Measurements from ENCODE around the gene UNC79. TPM values are rescaled to one million over a fixed set of nuclear protein-coding genes. Genes with fewer than 3 reads are reported as not detected.

The UNC79 gene
- total RNA-seq, 1 donor from 2014 or later, result 0.08 TPM

DNA sequence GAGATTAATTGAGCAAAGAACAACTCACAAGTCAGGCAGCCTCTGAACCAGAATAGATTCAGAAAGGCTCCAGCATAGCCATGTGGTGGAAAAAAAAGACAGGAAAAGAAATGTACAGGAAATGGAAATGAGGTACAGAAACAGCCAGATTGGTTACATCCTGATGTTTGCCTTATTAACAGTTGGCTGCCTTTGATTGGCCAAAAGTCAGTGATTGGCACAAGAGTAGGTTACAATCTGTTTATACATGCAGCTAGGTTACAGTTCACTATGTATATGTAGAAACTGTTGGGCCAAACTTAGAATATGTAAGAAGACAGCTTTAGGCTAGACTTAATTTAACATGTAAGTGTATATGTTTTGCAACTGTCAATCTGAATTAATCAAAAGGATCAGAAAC lies 118.9 kb downstream of the UNC79 start:
- TF ChIP-seq, protein P1, sequence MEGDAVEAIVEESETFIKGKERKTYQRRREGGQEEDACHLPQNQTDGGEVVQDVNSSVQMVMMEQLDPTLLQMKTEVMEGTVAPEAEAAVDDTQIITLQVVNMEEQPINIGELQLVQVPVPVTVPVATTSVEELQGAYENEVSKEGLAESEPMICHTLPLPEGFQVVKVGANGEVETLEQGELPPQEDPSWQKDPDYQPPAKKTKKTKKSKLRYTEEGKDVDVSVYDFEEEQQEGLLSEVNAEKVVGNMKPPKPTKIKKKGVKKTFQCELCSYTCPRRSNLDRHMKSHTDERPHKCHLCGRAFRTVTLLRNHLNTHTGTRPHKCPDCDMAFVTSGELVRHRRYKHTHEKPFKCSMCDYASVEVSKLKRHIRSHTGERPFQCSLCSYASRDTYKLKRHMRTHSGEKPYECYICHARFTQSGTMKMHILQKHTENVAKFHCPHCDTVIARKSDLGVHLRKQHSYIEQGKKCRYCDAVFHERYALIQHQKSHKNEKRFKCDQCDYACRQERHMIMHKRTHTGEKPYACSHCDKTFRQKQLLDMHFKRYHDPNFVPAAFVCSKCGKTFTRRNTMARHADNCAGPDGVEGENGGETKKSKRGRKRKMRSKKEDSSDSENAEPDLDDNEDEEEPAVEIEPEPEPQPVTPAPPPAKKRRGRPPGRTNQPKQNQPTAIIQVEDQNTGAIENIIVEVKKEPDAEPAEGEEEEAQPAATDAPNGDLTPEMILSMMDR (IDR thresholded peaks at IDR 0.05), result no peak
- no peak overlapping the region for H3K4me3 Mint-ChIP-seq (ENCODE audit: unreplicated experiment)
- no peak for DNase-seq (ENCODE audit: extremely low spot score, unreplicated experiment)
- no peaks in the 10 kb centered on the region for H3K36me3 Mint-ChIP-seq (ENCODE audit: unreplicated experiment)
- no peak overlapping the region for H3K27ac Mint-ChIP-seq (ENCODE audit: unreplicated experiment)
- no peaks in the 10 kb centered on the region for H3K4me1 Mint-ChIP-seq (ENCODE audit: unreplicated experiment)
- H3K9me3 Mint-ChIP-seq (ENCODE audit: unreplicated experiment), result no peaks in the 10 kb centered on the region
- H3K27me3 Mint-ChIP-seq (ENCODE audit: unreplicated experiment), result peaks cover 11% of the 10 kb centered on the region

DNA sequence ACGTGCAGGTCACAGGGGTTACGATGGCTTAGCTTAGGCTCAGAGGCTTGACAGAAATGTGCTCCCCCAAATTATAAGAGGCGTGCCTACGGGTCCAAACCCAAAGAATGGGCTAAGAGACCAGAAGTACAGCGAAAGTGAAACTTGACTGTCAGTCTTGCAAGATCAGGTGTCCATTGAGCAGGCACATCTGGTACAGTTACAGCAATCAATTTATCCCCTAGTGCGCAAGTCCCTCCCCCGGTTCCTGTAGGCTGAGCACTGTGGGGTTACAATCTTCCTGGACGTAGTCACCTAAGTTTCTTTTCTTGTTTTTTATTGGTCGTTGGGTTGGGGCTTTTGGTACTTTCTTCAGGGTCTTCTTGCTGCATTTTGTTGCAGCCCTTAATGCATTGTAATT lies 134.2 kb downstream of the UNC79 start:
- TF ChIP-seq, protein P1 (IDR thresholded peaks at IDR 0.05), result no peak
- DNase-seq (ENCODE audit: extremely low spot score, unreplicated experiment), result no peak
- no peak overlapping the region for H3K4me3 Mint-ChIP-seq (ENCODE audit: unreplicated experiment)
- no peaks in the 10 kb centered on the region for H3K36me3 Mint-ChIP-seq (ENCODE audit: unreplicated experiment)
- peaks cover 11% of the 10 kb centered on the region for H3K9me3 Mint-ChIP-seq (ENCODE audit: unreplicated experiment)
- no peaks in the 10 kb centered on the region for H3K4me1 Mint-ChIP-seq (ENCODE audit: unreplicated experiment)
- no peaks in the 10 kb centered on the region for H3K27me3 Mint-ChIP-seq (ENCODE audit: unreplicated experiment)
- H3K27ac Mint-ChIP-seq (ENCODE audit: unreplicated experiment), result no peak overlapping the region

DNA sequence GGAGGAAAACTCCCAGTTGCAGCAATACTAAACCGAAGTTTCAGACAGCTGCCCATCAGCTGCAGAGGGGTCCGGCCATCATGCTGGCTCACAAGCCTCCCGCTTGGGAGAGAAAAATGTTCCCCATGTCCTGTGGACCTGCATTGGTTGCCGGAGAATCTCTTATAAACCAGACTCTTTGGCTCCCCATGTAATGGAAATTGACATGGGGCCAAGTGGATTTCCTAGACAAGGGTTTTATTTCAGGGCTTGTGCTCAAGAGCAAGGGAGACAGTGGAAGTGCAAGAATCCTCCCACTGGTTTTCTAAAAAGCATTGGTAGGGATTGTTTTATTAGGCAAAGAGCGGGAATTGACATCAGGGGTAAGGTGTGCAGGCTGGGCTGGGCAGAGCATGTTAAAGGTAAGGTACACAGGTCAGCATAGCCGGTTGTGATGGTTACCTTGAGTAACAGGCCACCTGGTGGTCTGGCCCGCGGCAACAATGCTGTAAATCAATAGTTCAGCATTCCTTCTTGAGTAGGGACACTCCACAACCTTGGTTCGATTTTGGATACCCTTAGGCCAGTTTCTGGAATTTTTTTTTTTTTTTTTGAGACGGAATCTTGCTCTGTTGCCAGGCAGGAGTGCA lies 135.4 kb downstream of the UNC79 start:
- Mint-ChIP-seq H3K36me3 (ENCODE audit: unreplicated experiment) (no peaks in the 10 kb centered on the region), H3K4me1 (ENCODE audit: unreplicated experiment) (no peaks in the 10 kb centered on the region), H3K27me3 (ENCODE audit: unreplicated experiment) (no peaks in the 10 kb centered on the region), H3K27ac (ENCODE audit: unreplicated experiment) (no peak overlapping the region), H3K4me3 (ENCODE audit: unreplicated experiment) (no peak overlapping the region), H3K9me3 (ENCODE audit: unreplicated experiment) (peaks cover 11% of the 10 kb centered on the region)
- DNase-seq (ENCODE audit: extremely low spot score, unreplicated experiment), result no peak
- TF ChIP-seq, protein P1 (IDR thresholded peaks at IDR 0.05), result no peak

DNA sequence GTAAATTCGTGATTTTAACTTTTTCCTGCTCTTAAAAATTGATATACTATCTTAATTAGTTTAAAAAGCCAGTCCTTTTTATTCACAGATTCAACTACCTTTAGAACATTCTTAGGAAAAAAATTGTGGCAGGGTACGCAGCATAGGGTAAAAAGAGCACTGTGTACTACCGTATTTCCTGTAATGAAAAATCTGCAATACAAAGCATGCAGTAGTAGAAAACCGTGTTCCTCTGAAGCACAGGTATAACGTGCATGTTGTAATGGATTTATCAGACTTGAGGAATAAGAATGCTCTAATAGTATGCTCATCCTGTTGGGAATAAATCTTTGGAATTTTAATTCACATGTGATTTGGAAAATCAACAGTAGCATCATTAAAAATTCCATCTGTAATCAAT lies 140.5 kb downstream of the UNC79 start:
- TF ChIP-seq, protein P1 (IDR thresholded peaks at IDR 0.05), result no peak
- no peaks in the 10 kb centered on the region for H3K4me1 Mint-ChIP-seq (ENCODE audit: unreplicated experiment)
- no peaks in the 10 kb centered on the region for H3K27me3 Mint-ChIP-seq (ENCODE audit: unreplicated experiment)
- no peak for DNase-seq (ENCODE audit: extremely low spot score, unreplicated experiment)
- H3K36me3 Mint-ChIP-seq (ENCODE audit: unreplicated experiment), result no peaks in the 10 kb centered on the region
- no peak overlapping the region for H3K4me3 Mint-ChIP-seq (ENCODE audit: unreplicated experiment)
- H3K9me3 Mint-ChIP-seq (ENCODE audit: unreplicated experiment), result no peaks in the 10 kb centered on the region
- no peak overlapping the region for H3K27ac Mint-ChIP-seq (ENCODE audit: unreplicated experiment)

DNA sequence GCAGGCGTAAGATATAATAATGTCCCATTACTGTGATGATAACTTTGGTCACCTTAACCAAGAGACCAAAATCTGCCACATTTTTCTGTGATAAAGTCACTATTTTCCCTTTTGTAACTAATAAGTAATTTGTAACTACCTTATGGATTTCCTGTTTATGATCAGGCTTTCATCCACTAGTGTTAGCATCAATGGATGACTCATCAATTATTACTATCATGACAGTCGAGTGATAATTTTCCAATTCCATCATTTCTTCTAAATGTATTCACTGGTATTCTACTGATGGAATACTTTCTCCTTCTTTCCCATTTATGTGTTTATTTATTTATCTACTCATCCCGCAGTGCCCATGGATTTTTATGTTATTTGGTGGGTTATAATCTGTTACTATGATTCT lies 148.4 kb downstream of the UNC79 start:
- TF ChIP-seq, protein P1 (IDR thresholded peaks at IDR 0.05), result no peak
- Mint-ChIP-seq H3K36me3 (ENCODE audit: unreplicated experiment) (no peaks in the 10 kb centered on the region), H3K27me3 (ENCODE audit: unreplicated experiment) (no peaks in the 10 kb centered on the region), H3K4me1 (ENCODE audit: unreplicated experiment) (no peaks in the 10 kb centered on the region), H3K27ac (ENCODE audit: unreplicated experiment) (no peak overlapping the region), H3K4me3 (ENCODE audit: unreplicated experiment) (no peak overlapping the region), H3K9me3 (ENCODE audit: unreplicated experiment) (no peaks in the 10 kb centered on the region)
- no peak for DNase-seq (ENCODE audit: extremely low spot score, unreplicated experiment)

Measured in osteocyte (in vitro differentiated cells).